Left renal cortex interstitium (tissue), 4 donors: ENCODE data around the gene SMYD3. TPM values are rescaled to one million over a fixed set of nuclear protein-coding genes. Genes with fewer than 3 reads are reported as not detected.

Experiments
- DNase-seq, 4 donors: peaks; one replicate each; pipeline ENCODE4 v3.0.0-alpha.2; 2013; ENCODE audit warnings: low read depth in 4 of 4, low spot score in 2 of 4, missing footprints in 1 of 4
- polyA plus RNA-seq, 4 donors: library from polyadenylated mRNA; unstranded; fragments of 120-200 nt; gene quantifications; one replicate each; pipeline ENCODE4 v1.2.1, GENCODE V29; 2013; ENCODE audit not compliant: insufficient read length in 4 of 4

SMYD3 gene
- polyA plus RNA-seq, 4 donors = 23.8 to 31.7 (median 27.7) TPM

DNA sequence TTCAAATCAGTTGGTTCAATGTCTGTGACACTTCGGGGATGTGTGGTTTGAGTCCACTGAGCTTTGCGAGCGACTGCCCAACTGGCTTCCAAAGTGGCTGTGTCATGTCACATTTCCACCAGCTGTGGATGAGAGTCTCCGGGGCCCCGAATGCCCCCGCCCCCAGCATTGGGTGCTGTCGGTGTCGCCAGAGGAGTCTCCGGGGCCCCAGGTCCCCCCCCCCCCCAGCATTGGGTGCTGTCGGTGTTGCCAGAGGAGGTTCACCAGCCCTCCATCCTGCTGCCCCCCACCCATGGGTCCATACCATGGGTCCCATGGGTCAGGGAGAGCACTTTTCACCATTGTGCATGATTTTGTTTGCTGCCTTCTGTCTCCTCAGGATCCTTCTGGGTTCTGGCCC lies 9.0 kb upstream of the SMYD3 start:
- DNase-seq = no peak

- no peak for DNase-seq
Measured at GRCh38 chr1:246515390-246516005, 8.4 kb upstream of the SMYD3 start.

- DNase-seq = no peak
Measured at GRCh38 chr1:246513619-246514343, 6.7 kb upstream of the SMYD3 start.

DNA sequence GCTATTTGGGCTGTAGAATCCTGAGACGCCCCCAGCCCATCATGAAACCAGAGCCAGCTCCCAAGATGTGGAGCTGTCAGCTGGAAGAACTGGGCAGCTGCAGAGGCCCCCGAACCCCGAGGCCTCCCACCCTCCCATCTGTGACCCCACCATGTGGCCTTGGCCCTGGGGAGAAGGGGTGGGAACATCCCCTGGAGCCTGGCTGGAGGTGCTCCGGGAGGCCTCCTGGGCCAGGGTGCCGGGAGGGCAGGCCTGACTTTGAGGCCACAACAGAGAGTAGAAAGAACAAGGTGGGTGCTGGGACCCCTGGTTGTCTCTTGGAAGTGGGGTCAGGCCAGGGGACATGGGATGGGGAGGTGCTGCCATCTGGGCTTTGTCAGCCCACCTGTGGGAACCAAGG lies 6.0 kb upstream of the SMYD3 start:
- DNase-seq = no peak

DNA sequence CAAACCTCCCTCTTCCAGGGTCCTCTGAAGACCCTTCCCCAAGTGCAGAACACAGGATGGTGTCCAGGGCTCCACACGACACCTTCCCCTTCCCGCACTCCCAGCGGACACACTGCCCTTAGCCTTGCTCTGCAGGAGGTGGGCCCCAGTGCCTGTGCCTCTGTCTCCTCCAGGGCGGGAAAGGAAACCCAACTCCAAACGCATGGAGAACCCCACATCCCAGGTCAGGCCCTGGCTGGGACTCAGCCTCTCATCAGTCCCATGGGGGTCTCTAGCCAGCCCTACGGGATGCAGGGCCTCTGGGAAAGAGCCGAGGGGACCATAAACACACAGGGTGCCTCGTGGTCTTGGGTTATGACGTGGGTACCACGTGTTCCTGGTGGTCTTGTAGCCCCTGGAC lies 5.6 kb upstream of the SMYD3 start:
- no peak for DNase-seq

DNA sequence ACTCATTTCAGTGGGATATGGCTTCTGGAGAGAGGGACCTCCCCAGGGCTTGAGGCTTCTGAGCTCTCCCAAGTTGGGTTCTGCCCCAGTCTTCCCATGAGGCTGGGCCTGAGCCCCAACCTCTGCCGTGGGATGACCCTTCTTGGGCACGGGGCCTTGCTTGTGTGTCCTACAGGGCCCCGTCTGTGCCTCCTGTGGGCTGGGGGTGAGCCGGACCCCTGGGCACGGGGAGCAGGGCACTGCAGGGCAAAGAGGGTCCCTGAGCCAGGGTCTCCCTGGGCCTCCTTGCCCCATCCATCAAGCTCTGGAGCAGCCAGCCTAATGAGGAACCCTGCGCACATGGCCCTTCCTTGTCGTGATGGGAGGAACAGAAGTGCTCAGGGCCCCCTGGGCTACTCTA lies 5.2 kb upstream of the SMYD3 start:
- no peak for DNase-seq

DNA sequence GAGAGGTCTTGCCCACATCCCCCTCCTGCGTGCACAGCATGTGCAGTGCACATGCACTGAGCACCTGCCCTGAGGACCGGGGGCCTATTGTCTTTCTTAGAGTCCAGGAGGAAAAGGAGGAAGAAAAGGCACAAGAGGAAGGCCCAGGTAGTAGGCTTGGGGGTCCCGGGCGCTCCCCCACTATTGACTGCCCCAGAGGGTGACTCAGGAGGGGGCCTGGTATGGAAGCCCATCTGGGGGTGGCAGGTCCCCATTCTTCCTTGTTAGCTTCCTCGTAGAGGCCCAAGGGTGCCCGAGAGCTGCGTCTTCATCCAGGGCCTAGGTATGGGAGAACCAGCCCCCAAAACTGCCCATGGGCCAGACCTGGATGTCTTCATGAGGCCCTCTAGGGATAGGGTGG lies 4.1 kb upstream of the SMYD3 start:
- no peak for DNase-seq

DNA sequence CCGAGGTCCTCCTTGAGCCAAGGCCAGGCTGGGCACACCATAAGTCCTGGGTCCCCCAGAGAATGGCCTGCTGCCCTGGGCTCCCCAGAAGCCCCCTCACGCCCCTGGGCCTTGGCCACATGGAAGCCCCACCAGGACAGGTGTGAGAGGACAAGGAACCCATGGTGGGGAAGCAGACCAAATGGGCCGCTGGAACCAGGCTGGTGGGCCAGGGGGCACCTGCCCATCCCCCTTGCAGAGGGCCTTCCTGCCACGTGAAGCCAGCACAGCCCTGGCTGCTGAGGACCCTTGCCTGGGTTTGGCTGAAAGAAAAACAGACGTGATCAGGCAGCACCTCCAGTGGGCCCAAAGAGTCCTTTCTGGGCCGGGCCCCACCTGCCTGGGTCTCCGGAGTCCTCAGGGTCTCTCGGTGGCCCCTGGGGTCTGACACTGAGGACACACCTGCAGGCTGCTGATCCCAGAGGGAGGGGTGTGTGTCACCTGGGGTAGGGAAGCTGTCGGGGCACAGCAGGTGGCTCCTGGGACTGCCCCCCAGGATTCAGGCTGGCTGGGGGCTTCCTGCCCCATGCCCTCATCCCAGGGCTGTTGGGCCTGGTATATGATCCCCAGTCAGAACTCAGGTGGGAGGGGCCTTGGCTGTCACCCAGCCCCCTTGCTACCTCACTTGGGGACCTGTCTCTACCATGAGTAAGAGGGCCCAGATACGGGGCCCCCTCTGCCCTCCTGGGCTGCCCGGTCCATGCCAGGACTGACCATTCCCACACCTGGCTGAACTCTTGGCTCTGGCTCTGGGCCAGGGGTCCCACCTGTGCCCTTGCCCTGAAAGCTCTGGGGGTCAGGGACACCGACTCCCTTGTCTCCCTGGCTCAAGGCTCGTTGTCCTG lies 3.3 kb upstream of the SMYD3 start:
- no peak for DNase-seq

- DNase-seq = no peak
Measured at GRCh38 chr1:246508897-246509688, 2.0 kb upstream of the SMYD3 start.

GRCh38 chr1:246506367-246506673 lies 759 bp downstream of the SMYD3 start:
- no peak for DNase-seq

GRCh38 chr1:246503341-246503740 lies 3.7 kb downstream of the SMYD3 start:
- no peak for DNase-seq

DNA sequence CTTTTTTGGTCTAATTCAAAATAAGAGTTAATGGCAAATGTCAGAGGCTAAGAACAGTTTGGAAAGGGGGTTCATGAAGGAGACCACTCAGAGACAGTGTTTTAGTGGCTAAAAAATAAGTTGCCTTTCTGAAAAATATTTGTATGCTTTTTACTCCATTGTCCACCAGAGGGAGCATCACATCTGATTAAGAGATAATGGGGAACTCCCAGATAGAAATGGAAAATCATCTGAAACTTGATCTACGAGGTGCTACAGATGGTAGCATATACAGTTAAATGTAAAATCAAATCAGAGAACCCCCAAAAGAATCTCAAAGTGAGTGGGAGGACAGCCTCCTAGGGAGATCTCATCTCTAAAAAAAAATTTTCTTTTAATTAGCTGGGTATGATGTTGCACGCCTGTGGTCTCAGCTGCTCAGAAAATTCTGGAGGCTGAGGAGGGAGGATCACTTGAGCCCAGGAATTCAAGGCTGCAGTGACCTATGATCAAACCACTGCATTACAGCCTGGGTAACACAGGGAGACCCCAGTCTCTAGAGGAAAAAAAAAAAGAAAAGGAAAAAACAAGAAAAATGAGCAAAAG lies 9.7 kb downstream of the SMYD3 start:
- peak in 1 of 4 donors; percentile 52 for DNase-seq

GRCh38 chr1:246492611-246493245 lies 14.4 kb downstream of the SMYD3 start:
- DNase-seq = peak in 3 of 4 donors; percentile 42 to 67 (median 46)

GRCh38 chr1:246491551-246492053 lies 15.5 kb downstream of the SMYD3 start:
- no peak for DNase-seq

DNA sequence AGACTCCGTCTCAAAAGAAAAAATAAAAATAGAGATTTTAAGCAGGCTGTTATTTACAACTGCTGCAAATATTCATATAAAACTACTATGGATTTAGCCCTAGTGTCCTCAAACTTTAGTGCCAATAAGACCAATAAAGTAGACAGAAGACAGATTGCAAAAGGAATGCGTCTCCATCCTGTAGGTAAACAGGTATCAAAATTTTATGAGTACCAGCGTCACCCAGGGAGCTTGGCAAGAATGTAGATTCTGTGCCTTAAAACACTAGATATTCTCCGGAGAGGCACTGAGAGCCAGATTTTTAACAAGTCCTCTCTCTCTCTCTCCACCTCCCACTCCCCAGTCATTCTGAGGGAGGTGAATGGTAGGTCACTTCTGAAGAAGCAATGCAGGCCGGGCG lies 18.4 kb downstream of the SMYD3 start:
- no peak for DNase-seq

GRCh38 chr1:246483569-246483933 lies 23.5 kb downstream of the SMYD3 start:
- DNase-seq = no peak

GRCh38 chr1:246482805-246483568 lies 24.1 kb downstream of the SMYD3 start:
- DNase-seq = no peak

DNA sequence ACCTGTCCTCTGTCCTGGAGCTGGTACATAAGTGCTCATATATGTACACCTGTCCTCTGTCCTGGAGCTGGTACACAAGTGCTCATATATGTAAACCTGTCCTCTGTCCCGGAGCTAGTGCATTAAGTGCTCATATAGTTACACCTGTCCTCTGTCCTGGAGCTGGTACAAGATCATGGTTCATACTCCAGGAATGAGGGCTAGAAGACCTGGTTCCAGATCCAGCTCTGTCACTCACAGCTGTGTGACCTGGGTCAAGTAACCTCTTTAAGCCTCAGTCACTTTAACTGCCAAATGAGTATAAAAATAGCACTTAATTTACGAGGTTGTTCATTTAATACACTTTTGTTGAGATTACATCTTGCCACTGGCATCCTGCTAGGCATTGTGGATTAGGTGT lies 28.0 kb downstream of the SMYD3 start:
- no peak for DNase-seq

GRCh38 chr1:246477634-246478033 lies 29.4 kb downstream of the SMYD3 start:
- no peak for DNase-seq
